GM12873 (cell line): ENCODE measurements around the gene GNAO1.

Experiments
- CTCF ChIP-seq: IDR thresholded peaks from 2 replicates; pipeline ENCODE4 v1.5.1; 2012; ENCODE audit warnings: low read depth, mild to moderate bottlenecking, moderate library complexity, low read length, control low read depth; ENCODE audit not compliant: insufficient read depth; ENCODE audit errors: missing control alignments

GNAO1 gene

DNA sequence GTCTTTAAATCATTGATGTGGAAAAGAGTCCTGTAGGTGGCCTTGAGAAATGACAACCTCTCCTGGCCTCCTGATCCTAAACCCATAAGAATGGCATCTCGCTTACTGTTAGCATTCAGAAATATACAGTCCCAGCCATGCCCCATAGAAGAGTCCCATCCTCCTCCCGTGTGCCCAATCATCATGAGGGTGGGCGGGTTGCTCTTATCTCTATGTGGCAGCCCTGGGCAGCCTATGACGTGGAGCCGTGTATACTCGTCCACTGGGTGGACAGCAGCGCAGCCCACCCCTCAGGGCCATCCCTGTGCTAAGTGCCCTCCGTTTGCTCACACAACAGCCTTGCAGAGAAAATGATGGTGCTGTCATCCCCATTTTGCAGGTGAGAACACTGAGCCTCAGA lies 128.8 kb downstream of the GNAO1 start:
- TF ChIP-seq CTCF = no peak

GRCh38 chr16:56320811-56321558 lies 129.7 kb downstream of the GNAO1 start:
- no peak for TF ChIP-seq CTCF

DNA sequence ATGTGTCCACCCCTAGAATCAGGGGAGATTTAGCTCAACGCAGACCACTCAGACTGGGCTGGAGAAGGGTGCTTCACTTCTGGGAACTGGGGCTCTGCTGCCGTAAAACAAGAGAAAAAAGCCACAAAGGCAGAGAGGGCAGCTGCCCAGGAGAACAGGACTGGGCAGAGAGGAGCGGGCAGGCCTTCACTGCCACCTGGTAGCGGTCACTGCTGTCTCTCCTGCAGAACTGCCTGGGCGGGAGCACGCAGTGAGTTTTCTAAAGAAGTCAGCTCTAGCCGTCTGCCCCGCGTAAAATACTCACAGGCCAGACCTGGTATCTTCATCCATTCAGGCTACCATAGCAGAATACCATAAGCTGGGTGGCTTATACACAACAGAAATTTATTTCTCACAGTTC lies 130.3 kb downstream of the GNAO1 start:
- TF ChIP-seq CTCF = no peak

DNA sequence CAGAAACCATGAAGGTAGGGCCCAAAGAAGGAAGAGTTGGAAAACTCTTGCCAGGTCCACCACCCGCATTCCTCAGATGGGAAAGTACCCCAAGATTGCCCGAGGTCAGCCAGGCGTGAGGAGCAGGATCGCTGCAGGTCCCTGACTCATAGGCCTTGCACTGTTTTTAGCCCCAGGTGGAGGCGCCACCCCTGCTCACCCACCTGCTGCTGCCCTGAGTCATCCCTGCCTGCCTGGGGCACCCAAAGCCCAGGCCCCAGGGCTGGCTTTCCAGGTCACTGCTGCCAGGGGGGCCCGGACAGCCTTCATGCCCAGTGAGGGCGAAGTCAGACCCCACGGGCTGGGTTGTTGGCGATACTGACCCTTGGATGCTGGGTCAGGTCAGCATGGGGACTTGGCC lies 133.1 kb downstream of the GNAO1 start:
- no peak for TF ChIP-seq CTCF

GRCh38 chr16:56325956-56326355 lies 134.7 kb downstream of the GNAO1 start:
- no peak for TF ChIP-seq CTCF

- no peak for TF ChIP-seq CTCF
Measured at GRCh38 chr16:56327071-56327928, 136.0 kb downstream of the GNAO1 start.

GRCh38 chr16:56327929-56328258 lies 136.6 kb downstream of the GNAO1 start:
- TF ChIP-seq CTCF = no peak
